Measurements from ENCODE around the gene TGFBR1.

- no peak for TF ChIP-seq CTCF (conservative IDR thresholded peaks at IDR 0.05 in 1 of 2, IDR thresholded peaks at IDR 0.05 in 1 of 2; ENCODE audit: extremely low read depth in 1 of 2, insufficient read depth in 1 of 2, low read depth in 1 of 2, low read length in 2 of 2)
- no peak for TF ChIP-seq EZH2 (IDR thresholded peaks at IDR 0.05; ENCODE audit: borderline replicate concordance, low read length)
Measured at GRCh38 chr9:99116003-99116411, 11.1 kb downstream of the TGFBR1 start.
